Measurements from ENCODE around the gene WLS.

DNA sequence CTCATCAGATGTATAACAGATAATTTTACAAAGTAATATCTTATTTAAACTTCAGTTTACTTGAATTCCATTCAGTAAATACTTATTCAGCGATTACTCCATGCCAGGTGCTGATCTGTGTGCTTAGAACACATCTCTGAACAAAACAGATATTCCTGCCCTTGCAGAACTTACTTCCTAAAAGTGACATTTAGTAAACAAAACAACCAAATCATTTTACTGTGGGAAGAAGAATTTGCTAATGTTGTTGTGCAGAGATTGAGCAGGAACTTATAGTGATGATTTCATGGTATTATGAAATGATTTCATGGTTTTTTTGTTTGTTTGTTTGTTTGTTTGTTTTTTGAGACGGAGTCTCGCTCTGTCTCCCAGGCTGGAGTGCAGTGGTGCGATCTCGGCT, 39.3 kb upstream of the WLS start:
- TF ChIP-seq, protein P1, sequence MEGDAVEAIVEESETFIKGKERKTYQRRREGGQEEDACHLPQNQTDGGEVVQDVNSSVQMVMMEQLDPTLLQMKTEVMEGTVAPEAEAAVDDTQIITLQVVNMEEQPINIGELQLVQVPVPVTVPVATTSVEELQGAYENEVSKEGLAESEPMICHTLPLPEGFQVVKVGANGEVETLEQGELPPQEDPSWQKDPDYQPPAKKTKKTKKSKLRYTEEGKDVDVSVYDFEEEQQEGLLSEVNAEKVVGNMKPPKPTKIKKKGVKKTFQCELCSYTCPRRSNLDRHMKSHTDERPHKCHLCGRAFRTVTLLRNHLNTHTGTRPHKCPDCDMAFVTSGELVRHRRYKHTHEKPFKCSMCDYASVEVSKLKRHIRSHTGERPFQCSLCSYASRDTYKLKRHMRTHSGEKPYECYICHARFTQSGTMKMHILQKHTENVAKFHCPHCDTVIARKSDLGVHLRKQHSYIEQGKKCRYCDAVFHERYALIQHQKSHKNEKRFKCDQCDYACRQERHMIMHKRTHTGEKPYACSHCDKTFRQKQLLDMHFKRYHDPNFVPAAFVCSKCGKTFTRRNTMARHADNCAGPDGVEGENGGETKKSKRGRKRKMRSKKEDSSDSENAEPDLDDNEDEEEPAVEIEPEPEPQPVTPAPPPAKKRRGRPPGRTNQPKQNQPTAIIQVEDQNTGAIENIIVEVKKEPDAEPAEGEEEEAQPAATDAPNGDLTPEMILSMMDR (conservative IDR thresholded peaks at IDR 0.05 in 1 of 2, IDR thresholded peaks at IDR 0.05 in 1 of 2; ENCODE audit: low read depth in 1 of 2, low read length in 2 of 2): no peak
- no peak for TF ChIP-seq EZH2 (IDR thresholded peaks at IDR 0.05; ENCODE audit: low read length, missing control alignments)

All from fibroblast of lung (primary cell).